ENCODE data around the gene ASPG. TPM values are rescaled to one million over a fixed set of nuclear protein-coding genes. Genes with fewer than 3 reads are reported as not detected.

Gene ASPG
- polyA plus RNA-seq, 3 donors, result 0.01 TPM; not detected in 2

DNA sequence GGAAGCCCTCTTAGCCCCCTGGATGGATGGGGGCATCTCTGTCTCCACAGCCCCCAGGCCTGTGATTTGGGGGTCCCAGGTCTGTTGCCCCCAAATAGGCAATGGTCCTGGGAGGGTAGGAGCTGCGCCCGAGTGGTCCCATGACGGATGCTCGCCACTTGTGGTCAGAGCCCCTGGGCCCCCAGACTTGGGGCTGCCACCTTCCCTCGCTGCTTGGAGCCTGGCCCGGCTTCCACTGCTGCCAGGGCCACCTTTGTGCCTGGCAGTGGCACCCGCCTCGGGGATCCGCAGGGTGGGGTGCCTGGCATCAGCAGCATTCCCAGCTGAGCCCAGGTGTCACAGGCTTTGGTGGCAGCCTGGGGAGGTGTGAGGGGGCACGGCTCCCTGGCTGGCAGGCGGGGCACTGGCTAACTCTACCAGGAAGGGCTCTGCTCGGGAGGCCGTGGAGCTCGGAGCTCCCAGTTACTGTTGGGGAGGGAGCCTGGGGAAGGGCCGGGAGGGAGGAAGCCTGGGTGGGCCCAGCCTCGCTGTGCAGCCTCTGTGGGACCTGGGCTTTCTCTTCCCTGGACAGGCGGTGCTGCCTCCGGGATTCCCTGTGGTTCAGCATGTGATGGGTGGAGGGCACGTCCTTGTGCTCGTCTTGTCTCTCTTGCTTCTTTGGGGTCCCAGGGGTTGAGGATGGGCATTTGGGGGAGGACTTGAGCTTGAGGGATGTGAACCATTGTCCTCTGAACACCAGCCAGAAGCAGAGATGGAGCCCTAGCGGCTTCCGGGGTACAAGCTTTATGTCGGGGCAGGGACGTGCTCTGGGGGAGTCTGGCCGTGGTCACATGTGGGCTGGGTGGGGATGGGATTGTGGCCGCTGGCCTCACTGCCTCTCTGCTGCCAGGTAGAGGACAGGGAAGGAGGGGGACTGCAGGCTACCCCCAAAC lies 58.3 kb downstream of the ASPG start:
- TF ChIP-seq, protein P1, sequence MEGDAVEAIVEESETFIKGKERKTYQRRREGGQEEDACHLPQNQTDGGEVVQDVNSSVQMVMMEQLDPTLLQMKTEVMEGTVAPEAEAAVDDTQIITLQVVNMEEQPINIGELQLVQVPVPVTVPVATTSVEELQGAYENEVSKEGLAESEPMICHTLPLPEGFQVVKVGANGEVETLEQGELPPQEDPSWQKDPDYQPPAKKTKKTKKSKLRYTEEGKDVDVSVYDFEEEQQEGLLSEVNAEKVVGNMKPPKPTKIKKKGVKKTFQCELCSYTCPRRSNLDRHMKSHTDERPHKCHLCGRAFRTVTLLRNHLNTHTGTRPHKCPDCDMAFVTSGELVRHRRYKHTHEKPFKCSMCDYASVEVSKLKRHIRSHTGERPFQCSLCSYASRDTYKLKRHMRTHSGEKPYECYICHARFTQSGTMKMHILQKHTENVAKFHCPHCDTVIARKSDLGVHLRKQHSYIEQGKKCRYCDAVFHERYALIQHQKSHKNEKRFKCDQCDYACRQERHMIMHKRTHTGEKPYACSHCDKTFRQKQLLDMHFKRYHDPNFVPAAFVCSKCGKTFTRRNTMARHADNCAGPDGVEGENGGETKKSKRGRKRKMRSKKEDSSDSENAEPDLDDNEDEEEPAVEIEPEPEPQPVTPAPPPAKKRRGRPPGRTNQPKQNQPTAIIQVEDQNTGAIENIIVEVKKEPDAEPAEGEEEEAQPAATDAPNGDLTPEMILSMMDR (IDR thresholded peaks at IDR 0.05), result no peak
- H3K27me3 Mint-ChIP-seq (ENCODE audit: low read depth in 3 of 3), result peaks cover 25 to 28% (median 27%) of the 10 kb centered on the region in 3 donors
- 94% methylated on average over 20 of the region's 26 CpGs for WGBS (ENCODE audit: insufficient coverage)
- H3K27me3 ChIP-seq (ENCODE audit: control insufficient read depth in 2 of 2, insufficient read depth in 2 of 2, low read length in 2 of 2), result peaks cover 5 to 15% of the 10 kb centered on the region in 2 donors
- H3K4me3 ChIP-seq (replicated peaks in 1 of 3; ENCODE audit: low read depth in 2 of 3, low read length in 3 of 3), result no peak overlapping the region
- H3K9me3 ChIP-seq (replicated peaks in 1 of 2; ENCODE audit: control insufficient read depth in 1 of 2, insufficient read depth in 1 of 2, low read length in 2 of 2), result peaks cover 0 to 10% of the 10 kb centered on the region in 2 donors
- H3K4me1 ChIP-seq (ENCODE audit: control insufficient read depth in 1 of 2, insufficient read depth in 2 of 2, low read length in 2 of 2), result no peaks in the 10 kb centered on the region
- H3K27ac Mint-ChIP-seq, result no peak overlapping the region
- H3K4me2 ChIP-seq (replicated peaks; ENCODE audit: extremely low read depth, low read length, poor library complexity, severe bottlenecking), result no peak overlapping the region
- no peak overlapping the region for H3K27ac ChIP-seq (ENCODE audit: low read depth in 1 of 2, low read length in 2 of 2)
- peaks cover 0 to 4% (median 0%) of the 10 kb centered on the region in 7 donors for H3K9me3 Mint-ChIP-seq
- intact Hi-C loops (cut with micrococcal nuclease), result no loop called here
- H3K79me2 ChIP-seq (ENCODE audit: insufficient read depth, low read length), result no peaks in the 10 kb centered on the region
- H3K9ac ChIP-seq (ENCODE audit: insufficient read depth, low read length, poor library complexity, severe bottlenecking), result no peak overlapping the region
- no peaks in the 10 kb centered on the region for H4K20me1 ChIP-seq (ENCODE audit: insufficient read depth, low read length)
- H2AFZ ChIP-seq (ENCODE audit: insufficient read depth, low read depth, low read length, poor library complexity, severe bottlenecking), result no peak overlapping the region
- H3K36me3 ChIP-seq (replicated peaks in 1 of 2; ENCODE audit: control insufficient read depth in 1 of 2, insufficient read depth in 2 of 2, low read length in 2 of 2), result no peaks in the 10 kb centered on the region
- no peaks in the 10 kb centered on the region for H3K36me3 Mint-ChIP-seq
- H3K4me3 Mint-ChIP-seq, result no peak overlapping the region
- no peaks in the 10 kb centered on the region for H3K4me1 Mint-ChIP-seq
- no peak for DNase-seq

- Histone ChIP-seq H3K9me3 (replicated peaks in 1 of 2; ENCODE audit: control insufficient read depth in 1 of 2, insufficient read depth in 1 of 2, low read length in 2 of 2) (peaks cover 0 to 4% of the 10 kb centered on the region in 2 donors), H4K20me1 (ENCODE audit: insufficient read depth, low read length) (no peaks in the 10 kb centered on the region), H3K4me2 (replicated peaks; ENCODE audit: extremely low read depth, low read length, poor library complexity, severe bottlenecking) (no peak overlapping the region), H3K27me3 (ENCODE audit: control insufficient read depth in 2 of 2, insufficient read depth in 2 of 2, low read length in 2 of 2) (peaks cover 1 to 11% of the 10 kb centered on the region in 2 donors), H2AFZ (ENCODE audit: insufficient read depth, low read depth, low read length, poor library complexity, severe bottlenecking) (no peak overlapping the region), H3K36me3 (replicated peaks in 1 of 2; ENCODE audit: control insufficient read depth in 1 of 2, insufficient read depth in 2 of 2, low read length in 2 of 2) (no peaks in the 10 kb centered on the region), H3K4me3 (replicated peaks in 1 of 3; ENCODE audit: low read depth in 2 of 3, low read length in 3 of 3) (no peak overlapping the region), H3K79me2 (ENCODE audit: insufficient read depth, low read length) (no peaks in the 10 kb centered on the region), H3K27ac (ENCODE audit: low read depth in 1 of 2, low read length in 2 of 2) (no peak overlapping the region), H3K4me1 (ENCODE audit: control insufficient read depth in 1 of 2, insufficient read depth in 2 of 2, low read length in 2 of 2) (no peaks in the 10 kb centered on the region), H3K9ac (ENCODE audit: insufficient read depth, low read length, poor library complexity, severe bottlenecking) (no peak overlapping the region)
- H3K9me3 Mint-ChIP-seq, result peaks cover 0 to 3% (median 0%) of the 10 kb centered on the region in 7 donors
- WGBS (ENCODE audit: insufficient coverage), result 100% methylated on average over 1 of the region's 4 CpGs
- H3K27me3 Mint-ChIP-seq (ENCODE audit: low read depth in 3 of 3), result peaks cover 21 to 23% (median 22%) of the 10 kb centered on the region in 3 donors
- DNase-seq, result no peak
- H3K36me3 Mint-ChIP-seq, result no peaks in the 10 kb centered on the region
- H3K4me1 Mint-ChIP-seq, result no peaks in the 10 kb centered on the region
- TF ChIP-seq, protein P1 (IDR thresholded peaks at IDR 0.05), result no peak
- intact Hi-C loops (cut with micrococcal nuclease), result no loop called here
- no peak overlapping the region for H3K27ac Mint-ChIP-seq
- H3K4me3 Mint-ChIP-seq, result no peak overlapping the region
Measured at GRCh38 chr14:104144453-104144790, 58.9 kb downstream of the ASPG start.

All from CD14-positive monocyte (primary cell).